GM12874 (cell line): Measurements from ENCODE around the gene GEN1.

ENCODE experiments used
- TF ChIP-seq, protein P1 (sequence below): IDR thresholded peaks from 2 replicates; pipeline ENCODE4 v1.5.1; 2011; ENCODE audit warnings: low read depth, mild to moderate bottlenecking, control low read depth, low read length, moderate library complexity; ENCODE audit not compliant: insufficient read depth

GEN1 gene

GRCh38 chr2:17830053-17831034 lies 76.4 kb downstream of the GEN1 start:
- TF ChIP-seq, protein P1, sequence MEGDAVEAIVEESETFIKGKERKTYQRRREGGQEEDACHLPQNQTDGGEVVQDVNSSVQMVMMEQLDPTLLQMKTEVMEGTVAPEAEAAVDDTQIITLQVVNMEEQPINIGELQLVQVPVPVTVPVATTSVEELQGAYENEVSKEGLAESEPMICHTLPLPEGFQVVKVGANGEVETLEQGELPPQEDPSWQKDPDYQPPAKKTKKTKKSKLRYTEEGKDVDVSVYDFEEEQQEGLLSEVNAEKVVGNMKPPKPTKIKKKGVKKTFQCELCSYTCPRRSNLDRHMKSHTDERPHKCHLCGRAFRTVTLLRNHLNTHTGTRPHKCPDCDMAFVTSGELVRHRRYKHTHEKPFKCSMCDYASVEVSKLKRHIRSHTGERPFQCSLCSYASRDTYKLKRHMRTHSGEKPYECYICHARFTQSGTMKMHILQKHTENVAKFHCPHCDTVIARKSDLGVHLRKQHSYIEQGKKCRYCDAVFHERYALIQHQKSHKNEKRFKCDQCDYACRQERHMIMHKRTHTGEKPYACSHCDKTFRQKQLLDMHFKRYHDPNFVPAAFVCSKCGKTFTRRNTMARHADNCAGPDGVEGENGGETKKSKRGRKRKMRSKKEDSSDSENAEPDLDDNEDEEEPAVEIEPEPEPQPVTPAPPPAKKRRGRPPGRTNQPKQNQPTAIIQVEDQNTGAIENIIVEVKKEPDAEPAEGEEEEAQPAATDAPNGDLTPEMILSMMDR = peak; percentile 91

DNA sequence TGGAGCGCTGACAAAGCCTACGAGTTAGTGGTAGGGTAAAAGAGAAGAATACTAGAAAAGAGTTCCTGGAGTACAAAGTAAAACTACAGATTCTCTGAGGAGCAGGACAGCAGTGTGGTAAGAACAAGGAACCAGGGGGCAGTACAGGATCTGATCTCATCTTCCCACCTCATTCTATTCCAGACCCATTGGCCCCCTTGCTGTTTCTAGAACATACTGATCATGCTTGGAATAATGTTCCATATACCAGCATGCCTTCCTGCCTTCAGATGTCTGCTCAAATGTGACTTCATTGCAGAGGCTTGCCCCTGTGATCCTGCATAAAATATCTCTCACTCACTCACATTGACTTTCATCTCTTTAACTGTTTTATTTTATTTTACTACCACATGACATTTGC lies 81.6 kb downstream of the GEN1 start:
- TF ChIP-seq, protein P1 = no peak
